Gastroesophageal sphincter (tissue), 4 donors: ENCODE data around the gene PGLYRP4. TPM values are rescaled to one million over a fixed set of nuclear protein-coding genes. Genes with fewer than 3 reads are reported as not detected.

Experiments
- ATAC-seq: fragments of 150-250 bp; one replicate; pipeline ENCODE4 v1.9.1; 2016; ENCODE audit warnings: mild to moderate bottlenecking, moderate library complexity
- H3K27ac ChIP-seq, 4 donors: fragments of 200-600 bp; sonication (generic) in 3 of 4; 1 replicate in 3 of 4; 2 replicates in 1 of 4; pipeline ENCODE4 v1.5.1; 2016 to 2019
- H3K27me3 ChIP-seq: fragments of 200-600 bp; sonication (generic); one replicate; pipeline ENCODE4 v1.5.1; 2019
- H3K36me3 ChIP-seq, 2 donors: fragments of 200-600 bp; sonication (generic); one replicate each; pipeline ENCODE4 v1.5.1; 2019; ENCODE audit warnings: control low read depth in 1 of 2
- H3K4me1 ChIP-seq, 3 donors: fragments of 200-600 bp; sonication (generic); 1 replicate in 2 of 3; 2 replicates in 1 of 3; pipeline ENCODE4 v1.5.1; 2016 to 2019; ENCODE audit warnings: control low read depth in 2 of 3
- H3K4me3 ChIP-seq, 2 donors: fragments of 200-600 bp; sonication (generic); one replicate each; pipeline ENCODE4 v1.5.1; 2019; ENCODE audit warnings: mild to moderate bottlenecking in 1 of 2, moderate library complexity in 1 of 2
- H3K9me3 ChIP-seq, 3 donors: fragments of 200-600 bp; sonication (generic); one replicate each; pipeline ENCODE4 v1.5.1; 2017 to 2019; ENCODE audit warnings: control low read depth in 2 of 3
- EP300 ChIP-seq: sonication (generic); formaldehyde crosslinking; IDR thresholded peaks from one replicate; pipeline ENCODE4 v1.6.1; 2017; ENCODE audit warnings: antibody characterized with exemption, mild to moderate bottlenecking
- POLR2A ChIP-seq, 2 donors: fragments of 450-650 bp; IDR thresholded peaks; one replicate each; pipeline ENCODE4 v1.6.1; 2017; ENCODE audit warnings: antibody characterized with exemption in 2 of 2, mild to moderate bottlenecking in 2 of 2, moderate library complexity in 1 of 2
- POLR2AphosphoS5 ChIP-seq: sonication (generic); formaldehyde crosslinking; IDR thresholded peaks from one replicate; pipeline ENCODE4 v1.6.1; 2017; ENCODE audit warnings: antibody characterized with exemption
- WGBS, 2 donors: methylation state at CpG; one replicate each; pipeline ENCODE4 v1.1.5; 2018; ENCODE audit warnings: low coverage in 1 of 2; 5-methylcytosine and 5-hydroxymethylcytosine counted together
- total RNA-seq, 4 donors: library from RNA; depleted of rRNA; stranded (reverse); fragments of >200 nt; gene quantifications; one replicate each; pipeline ENCODE4 v1.1.0, GENCODE V29; 2016
- TF ChIP-seq, protein P1 (sequence below), 4 experiments: fragments of 200-600 bp in 2 of 4; fragments of 450-650 bp in 2 of 4; sonication (generic) in 1 of 4; IDR thresholded peaks; one replicate each; pipeline ENCODE4 v1.5.1; 2017 to 2019; ENCODE audit warnings: antibody characterized with exemption in 4 of 4, mild to moderate bottlenecking in 2 of 4, moderate library complexity in 2 of 4

The PGLYRP4 gene
- total RNA-seq, 4 donors from 2014 or later: not detected

DNA sequence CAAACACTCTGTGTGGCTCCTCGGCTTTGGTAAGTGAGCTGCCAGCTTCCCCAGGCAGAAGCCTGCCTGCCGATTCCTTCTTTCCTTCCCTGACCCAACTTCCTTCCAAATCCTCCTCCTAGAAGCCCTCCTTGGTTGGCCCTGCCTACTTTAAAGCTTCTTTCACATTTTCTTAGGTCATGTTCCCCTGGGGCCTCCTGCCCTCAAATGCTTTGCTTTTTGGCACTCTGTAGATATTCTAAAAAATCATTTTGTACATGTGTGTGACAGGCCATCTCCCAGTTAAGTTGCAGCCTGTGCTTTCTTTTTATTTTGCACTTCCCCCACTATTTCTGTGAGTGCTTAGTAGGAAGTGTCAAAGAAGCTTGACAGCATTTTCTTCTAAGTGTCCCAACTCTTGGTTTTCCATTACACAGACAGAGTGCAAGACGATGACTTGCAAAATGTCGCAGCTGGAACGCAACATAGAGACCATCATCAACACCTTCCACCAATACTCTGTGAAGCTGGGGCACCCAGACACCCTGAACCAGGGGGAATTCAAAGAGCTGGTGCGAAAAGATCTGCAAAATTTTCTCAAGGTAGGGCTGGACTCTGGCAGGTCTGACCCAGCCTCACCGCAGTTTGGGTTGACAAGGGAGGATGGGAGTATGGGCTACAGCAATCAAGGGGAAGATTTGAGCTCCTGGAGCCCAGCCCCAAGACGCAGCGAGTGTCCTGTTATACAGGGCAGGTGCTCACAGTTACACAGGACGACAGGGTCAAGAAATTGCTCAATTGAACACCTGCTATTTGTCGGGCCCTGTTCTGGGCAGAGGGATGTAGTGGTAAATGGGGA lies 9.4 kb upstream of the PGLYRP4 start, which contains the start of gene S100A9:
Gene S100A9, plus strand, starts transcription at position 2 of the 838 bp plus-strand sequence. Its CDS starts 430 bp downstream, at position 432.
- WGBS, 2 donors: 72 to 79% methylated on average over 3 to 5 of the region's 11 CpGs
- H3K27me3 ChIP-seq: peaks cover 23% of the 10 kb centered on the region
- H3K4me3 ChIP-seq: no peak within 1 kb of the TSS
- no peak for ATAC-seq
- TF ChIP-seq, protein P1, sequence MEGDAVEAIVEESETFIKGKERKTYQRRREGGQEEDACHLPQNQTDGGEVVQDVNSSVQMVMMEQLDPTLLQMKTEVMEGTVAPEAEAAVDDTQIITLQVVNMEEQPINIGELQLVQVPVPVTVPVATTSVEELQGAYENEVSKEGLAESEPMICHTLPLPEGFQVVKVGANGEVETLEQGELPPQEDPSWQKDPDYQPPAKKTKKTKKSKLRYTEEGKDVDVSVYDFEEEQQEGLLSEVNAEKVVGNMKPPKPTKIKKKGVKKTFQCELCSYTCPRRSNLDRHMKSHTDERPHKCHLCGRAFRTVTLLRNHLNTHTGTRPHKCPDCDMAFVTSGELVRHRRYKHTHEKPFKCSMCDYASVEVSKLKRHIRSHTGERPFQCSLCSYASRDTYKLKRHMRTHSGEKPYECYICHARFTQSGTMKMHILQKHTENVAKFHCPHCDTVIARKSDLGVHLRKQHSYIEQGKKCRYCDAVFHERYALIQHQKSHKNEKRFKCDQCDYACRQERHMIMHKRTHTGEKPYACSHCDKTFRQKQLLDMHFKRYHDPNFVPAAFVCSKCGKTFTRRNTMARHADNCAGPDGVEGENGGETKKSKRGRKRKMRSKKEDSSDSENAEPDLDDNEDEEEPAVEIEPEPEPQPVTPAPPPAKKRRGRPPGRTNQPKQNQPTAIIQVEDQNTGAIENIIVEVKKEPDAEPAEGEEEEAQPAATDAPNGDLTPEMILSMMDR (IDR thresholded peaks at IDR 0.05): no peak
- TF ChIP-seq POLR2A (IDR thresholded peaks at IDR 0.05): peak; percentile 20 to 36
- no peaks in the 10 kb centered on the region for H3K4me1 ChIP-seq
- no peaks in the 10 kb centered on the region for H3K36me3 ChIP-seq
- peak within 1 kb of the TSS in 2 of 4 donors; percentile 10 to 17 for H3K27ac ChIP-seq
- H3K9me3 ChIP-seq: no peaks in the 10 kb centered on the region

DNA sequence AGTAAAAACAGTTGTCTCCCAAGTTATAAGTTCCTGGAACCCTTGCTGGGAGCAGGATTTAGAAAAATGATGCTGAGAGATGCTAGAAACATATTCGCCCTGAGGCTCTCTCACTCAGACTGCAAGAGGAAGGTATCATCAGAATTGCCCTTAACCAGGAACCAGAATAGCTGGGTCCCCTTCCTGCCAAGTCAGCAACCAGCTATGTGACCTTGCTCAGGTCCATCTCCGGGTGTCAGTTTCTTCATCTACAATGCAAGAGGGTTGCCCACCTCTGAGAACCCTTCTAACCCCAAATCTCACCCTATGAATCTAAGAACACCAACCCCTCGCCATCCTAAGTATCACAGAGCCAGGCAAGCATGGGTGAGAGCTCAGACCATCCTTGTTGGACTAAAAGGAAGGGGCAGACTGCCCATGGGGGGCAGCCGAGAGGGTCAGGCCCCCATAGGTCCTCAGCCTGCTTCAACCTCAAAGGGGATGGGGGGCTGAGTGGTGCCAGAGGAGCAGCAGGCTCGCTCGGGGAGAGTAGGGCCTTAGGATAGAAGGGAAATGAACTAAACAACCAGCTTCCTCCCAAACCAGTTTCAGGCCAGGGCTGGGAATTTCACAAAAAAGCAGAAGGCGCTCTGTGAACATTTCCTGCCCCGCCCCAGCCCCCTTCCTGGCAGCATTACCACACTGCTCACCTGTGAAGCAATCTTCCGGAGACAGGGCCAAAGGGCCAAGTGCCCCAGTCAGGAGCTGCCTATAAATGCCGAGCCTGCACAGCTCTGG lies 8.6 kb upstream of the PGLYRP4 start:
- H3K4me1 ChIP-seq: no peaks in the 10 kb centered on the region
- 51 to 73% methylated on average over 2 to 6 of the region's 10 CpGs for WGBS, 2 donors
- peaks cover 24% of the 10 kb centered on the region for H3K27me3 ChIP-seq
- ATAC-seq: peak; percentile 64
- H3K9me3 ChIP-seq: no peaks in the 10 kb centered on the region
- H3K27ac ChIP-seq: peak overlapping the region in 1 of 4 donors; percentile 17
- TF ChIP-seq POLR2A (IDR thresholded peaks at IDR 0.05) (no peak), EP300 (no peak), POLR2AphosphoS5 (no peak)
- TF ChIP-seq, protein P1 (IDR thresholded peaks at IDR 0.05): no peak
- no peaks in the 10 kb centered on the region for H3K36me3 ChIP-seq
- no peak overlapping the region for H3K4me3 ChIP-seq

DNA sequence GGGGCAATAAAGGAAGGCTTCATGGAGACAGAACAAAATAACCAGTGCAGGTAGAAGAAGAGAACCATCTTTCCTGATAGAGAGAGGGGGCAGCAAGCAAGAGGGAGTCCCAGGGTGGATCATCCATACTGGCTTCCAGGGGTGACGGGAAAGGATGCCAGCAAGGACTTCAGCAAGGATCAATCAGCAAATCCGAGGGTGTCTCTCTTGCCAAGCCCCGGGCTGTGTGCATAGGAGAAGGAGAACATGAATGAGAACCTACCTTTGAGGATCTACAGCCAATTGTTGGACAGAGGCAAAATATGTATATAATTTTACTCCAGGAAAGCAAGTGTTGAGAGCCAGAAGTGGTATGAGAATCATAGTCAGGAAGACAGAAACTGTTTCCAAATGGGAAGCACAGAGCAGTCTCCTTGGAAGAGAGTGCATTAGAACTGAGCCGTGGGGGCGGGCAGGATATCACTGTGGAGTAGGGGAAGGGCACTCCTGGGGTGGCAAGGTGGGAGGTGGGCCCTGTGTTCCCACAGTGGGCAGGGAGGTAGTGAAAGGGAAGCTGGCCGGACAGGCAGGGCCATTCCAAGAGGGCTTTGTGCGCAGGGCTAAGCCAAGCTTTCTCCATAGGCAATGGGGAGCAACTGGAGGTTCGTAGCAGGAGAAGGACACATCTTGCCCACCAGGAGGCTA lies 7.9 kb upstream of the PGLYRP4 start:
- WGBS, 2 donors: 71 to 84% methylated on average over 6 to 8 of the region's 8 CpGs
- ATAC-seq: no peak
- peaks cover 30% of the 10 kb centered on the region for H3K27me3 ChIP-seq
- no peak overlapping the region for H3K27ac ChIP-seq
- TF ChIP-seq EP300 (no peak), POLR2AphosphoS5 (no peak), POLR2A (IDR thresholded peaks at IDR 0.05) (no peak)
- TF ChIP-seq, protein P1 (IDR thresholded peaks at IDR 0.05): no peak
- H3K36me3 ChIP-seq: no peaks in the 10 kb centered on the region
- no peaks in the 10 kb centered on the region for H3K9me3 ChIP-seq
- no peak overlapping the region for H3K4me3 ChIP-seq
- no peaks in the 10 kb centered on the region for H3K4me1 ChIP-seq

DNA sequence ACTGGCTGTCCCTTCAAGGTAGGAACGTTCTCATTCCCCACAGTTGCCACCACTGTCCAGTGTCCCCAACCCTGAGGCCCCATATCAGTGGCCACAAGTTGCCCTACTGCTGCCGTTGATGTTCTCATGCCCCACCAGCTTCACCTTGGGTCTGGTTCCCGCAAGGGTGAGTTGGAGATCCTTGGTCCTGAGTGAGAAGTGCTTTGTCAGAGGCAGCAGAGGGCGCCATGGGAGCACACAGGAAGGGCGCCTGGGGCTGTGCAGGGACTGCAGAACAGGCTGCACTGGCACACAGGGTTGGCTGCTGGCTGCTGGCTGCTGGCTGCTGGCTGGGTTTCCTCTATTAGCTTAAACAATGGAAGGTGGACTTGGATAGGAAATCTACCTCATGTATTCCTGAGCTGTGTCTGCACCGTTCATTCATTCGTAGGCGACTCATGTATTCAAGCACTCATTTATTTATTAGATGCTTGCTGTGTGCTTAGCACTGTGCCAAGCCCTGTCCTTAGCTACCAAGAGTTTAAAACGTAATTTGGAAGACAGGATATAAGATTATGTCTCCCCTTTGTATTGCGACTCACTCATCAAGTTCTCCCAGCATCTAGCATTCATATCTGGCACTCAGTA lies 6.9 kb upstream of the PGLYRP4 start:
- TF ChIP-seq EP300: no peak
- TF ChIP-seq, protein P1 (IDR thresholded peaks at IDR 0.05): peak in 1 of 4 experiments; percentile 30
- TF ChIP-seq POLR2A (IDR thresholded peaks at IDR 0.05): no peak
- Histone ChIP-seq H3K4me1 (no peaks in the 10 kb centered on the region), H3K36me3 (no peaks in the 10 kb centered on the region), H3K4me3 (no peak overlapping the region), H3K27me3 (peaks cover 40% of the 10 kb centered on the region), H3K9me3 (no peaks in the 10 kb centered on the region), H3K27ac (no peak overlapping the region)
- ATAC-seq: no peak
- WGBS, 2 donors: 42 to 57% methylated on average over 5 to 7 of the region's 10 CpGs
